IPS-15b (cell line): ENCODE data around the gene CACNA2D1.

Experiments
- H3K27me3 ChIP-seq: one replicate; pipeline ENCODE4 v1.6.1; 2013; ENCODE audit warnings: low read length; ENCODE audit not compliant: control insufficient read depth, insufficient read depth
- H3K36me3 ChIP-seq: one replicate; pipeline ENCODE4 v1.6.1; 2013; ENCODE audit warnings: low read length; ENCODE audit not compliant: control insufficient read depth, insufficient read depth
- H3K4me1 ChIP-seq: one replicate; pipeline ENCODE4 v1.6.1; 2013; ENCODE audit warnings: mild to moderate bottlenecking, low read length; ENCODE audit not compliant: control insufficient read depth, insufficient read depth
- H3K4me3 ChIP-seq: one replicate; pipeline ENCODE4 v1.5.1; 2013; ENCODE audit warnings: low read depth, low read length
- H3K9ac ChIP-seq: one replicate; pipeline ENCODE4 v1.6.1; 2013; ENCODE audit warnings: low read depth, mild to moderate bottlenecking, low read length
- H3K9me3 ChIP-seq: one replicate; pipeline ENCODE4 v1.6.1; 2013; ENCODE audit warnings: mild to moderate bottlenecking, low read length; ENCODE audit not compliant: control insufficient read depth, insufficient read depth

Gene CACNA2D1

DNA sequence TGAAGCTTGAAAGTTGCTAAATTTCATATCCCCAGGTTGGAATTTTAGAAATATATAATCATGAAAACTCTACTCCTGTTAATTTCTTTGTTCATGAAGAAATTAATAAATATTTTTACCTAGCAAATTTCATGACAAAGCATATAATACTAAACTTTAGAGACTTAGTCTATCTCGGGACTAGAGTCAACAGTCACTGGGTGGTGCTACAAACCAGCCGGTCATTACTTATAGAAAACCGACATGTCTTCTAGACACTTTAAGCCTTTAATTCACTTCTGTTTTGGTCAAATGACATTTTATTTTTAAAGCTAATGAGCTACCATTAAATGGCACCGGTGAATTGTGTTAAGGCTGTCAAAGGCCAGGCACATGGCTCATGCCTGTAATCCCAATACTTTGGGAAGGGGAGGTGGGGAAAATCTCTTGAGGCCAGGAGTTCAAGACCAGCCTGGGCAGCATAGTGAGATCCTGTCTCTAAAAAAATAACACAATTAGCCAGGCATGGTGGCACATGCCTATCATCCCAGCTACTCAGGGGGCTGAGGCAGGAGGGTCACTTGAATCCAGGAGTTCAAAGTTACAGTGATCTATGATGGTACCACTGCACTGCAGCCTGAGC lies 270.1 kb downstream of the CACNA2D1 start:
- no peaks in the 10 kb centered on the region for H3K27me3 ChIP-seq

GRCh38 chr7:82172881-82173280 lies 270.7 kb downstream of the CACNA2D1 start:
- Histone ChIP-seq H3K27me3 (no peaks in the 10 kb centered on the region), H3K9me3 (no peaks in the 10 kb centered on the region), H3K9ac (no peak overlapping the region), H3K4me1 (peaks cover 17% of the 10 kb centered on the region), H3K4me3 (no peak overlapping the region), H3K36me3 (no peaks in the 10 kb centered on the region)

More for the DNA sequence above, 270.1 kb downstream of the CACNA2D1 start:
- Histone ChIP-seq H3K9ac (no peak overlapping the region), H3K36me3 (no peaks in the 10 kb centered on the region), H3K4me3 (no peak overlapping the region), H3K9me3 (no peaks in the 10 kb centered on the region), H3K4me1 (peaks cover 17% of the 10 kb centered on the region)

- Histone ChIP-seq H3K36me3 (no peaks in the 10 kb centered on the region), H3K9me3 (no peaks in the 10 kb centered on the region), H3K4me3 (no peak overlapping the region), H3K4me1 (peaks cover 17% of the 10 kb centered on the region), H3K27me3 (no peaks in the 10 kb centered on the region), H3K9ac (no peak overlapping the region)
Observed at GRCh38 chr7:82172017-82172416, 271.6 kb downstream of the CACNA2D1 start.

- H3K9me3 ChIP-seq: no peaks in the 10 kb centered on the region
- no peaks in the 10 kb centered on the region for H3K27me3 ChIP-seq
- no peak overlapping the region for H3K9ac ChIP-seq
- no peaks in the 10 kb centered on the region for H3K36me3 ChIP-seq
- H3K4me1 ChIP-seq: no peaks in the 10 kb centered on the region
- H3K4me3 ChIP-seq: no peak overlapping the region
Observed at GRCh38 chr7:82167558-82168314, 275.8 kb downstream of the CACNA2D1 start.

GRCh38 chr7:82166260-82167015 lies 277.1 kb downstream of the CACNA2D1 start:
- Histone ChIP-seq H3K4me1 (peaks cover 3% of the 10 kb centered on the region), H3K4me3 (no peak overlapping the region), H3K36me3 (no peaks in the 10 kb centered on the region), H3K9ac (no peak overlapping the region), H3K27me3 (no peaks in the 10 kb centered on the region), H3K9me3 (no peaks in the 10 kb centered on the region)

GRCh38 chr7:82164813-82165212 lies 278.8 kb downstream of the CACNA2D1 start:
- Histone ChIP-seq H3K4me1 (peaks cover 3% of the 10 kb centered on the region), H3K9ac (no peak overlapping the region), H3K4me3 (no peak overlapping the region), H3K9me3 (no peaks in the 10 kb centered on the region), H3K27me3 (no peaks in the 10 kb centered on the region), H3K36me3 (no peaks in the 10 kb centered on the region)

DNA sequence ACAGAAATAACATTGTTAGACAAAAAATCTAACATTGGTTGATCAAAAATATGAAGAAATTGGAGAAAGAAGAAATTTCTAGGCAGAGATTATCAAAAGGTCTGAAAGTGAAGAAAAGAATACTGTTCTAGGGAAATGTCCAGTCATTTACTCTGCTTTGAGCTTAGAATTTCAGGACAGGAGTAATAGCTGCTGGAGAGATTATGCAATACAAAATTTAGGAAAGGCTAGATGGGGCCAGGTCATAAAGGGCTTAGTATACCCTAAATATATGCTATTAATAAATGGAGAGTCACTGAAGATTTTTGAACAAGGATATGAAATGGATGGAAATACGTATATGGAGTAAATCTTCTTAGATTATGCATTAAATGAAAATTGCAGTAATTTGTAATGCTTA lies 279.2 kb downstream of the CACNA2D1 start:
- Histone ChIP-seq H3K27me3 (no peaks in the 10 kb centered on the region), H3K4me1 (peaks cover 3% of the 10 kb centered on the region), H3K36me3 (no peaks in the 10 kb centered on the region), H3K9me3 (no peaks in the 10 kb centered on the region), H3K9ac (no peak overlapping the region), H3K4me3 (no peak overlapping the region)

DNA sequence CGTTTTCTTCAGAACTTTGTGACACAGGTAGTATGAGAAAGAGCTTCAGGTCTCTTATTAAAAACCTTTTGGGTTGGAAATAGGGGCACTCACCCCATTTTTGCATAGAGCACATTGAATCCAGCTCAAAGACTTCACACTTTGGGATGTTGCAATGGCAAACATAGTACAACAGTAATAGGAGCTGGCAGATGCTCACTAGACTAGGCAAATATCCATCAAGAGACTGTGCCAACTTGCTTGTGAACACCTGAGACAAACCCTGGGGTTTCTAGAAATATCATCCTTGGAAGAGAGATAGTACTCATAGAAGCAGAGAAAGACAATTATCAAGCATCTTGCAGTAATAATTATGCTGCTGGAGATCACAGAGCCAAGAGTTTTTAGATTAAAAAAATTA lies 280.0 kb downstream of the CACNA2D1 start:
- no peaks in the 10 kb centered on the region for H3K36me3 ChIP-seq
- H3K9me3 ChIP-seq: no peaks in the 10 kb centered on the region
- H3K9ac ChIP-seq: no peak overlapping the region
- peaks cover 3% of the 10 kb centered on the region for H3K4me1 ChIP-seq
- H3K27me3 ChIP-seq: no peaks in the 10 kb centered on the region
- no peak overlapping the region for H3K4me3 ChIP-seq

- H3K27me3 ChIP-seq: peaks cover 3% of the 10 kb centered on the region
- H3K36me3 ChIP-seq: no peaks in the 10 kb centered on the region
- H3K9me3 ChIP-seq: no peaks in the 10 kb centered on the region
- no peak overlapping the region for H3K9ac ChIP-seq
- H3K4me3 ChIP-seq: no peak overlapping the region
- peaks cover 3% of the 10 kb centered on the region for H3K4me1 ChIP-seq
Observed at GRCh38 chr7:82162289-82162688, 281.3 kb downstream of the CACNA2D1 start.

- Histone ChIP-seq H3K9me3 (no peaks in the 10 kb centered on the region), H3K4me3 (no peak overlapping the region), H3K36me3 (no peaks in the 10 kb centered on the region), H3K4me1 (peaks cover 9% of the 10 kb centered on the region), H3K27me3 (peaks cover 7% of the 10 kb centered on the region), H3K9ac (no peak overlapping the region)
Observed at GRCh38 chr7:82158327-82158726, 285.2 kb downstream of the CACNA2D1 start.

GRCh38 chr7:82156893-82157292 lies 286.7 kb downstream of the CACNA2D1 start:
- H3K27me3 ChIP-seq: peaks cover 7% of the 10 kb centered on the region
- H3K4me1 ChIP-seq: peaks cover 6% of the 10 kb centered on the region
- H3K9ac ChIP-seq: no peak overlapping the region
- H3K4me3 ChIP-seq: no peak overlapping the region
- no peaks in the 10 kb centered on the region for H3K9me3 ChIP-seq
- no peaks in the 10 kb centered on the region for H3K36me3 ChIP-seq
